ENCODE measurements around the gene ARPC1B.
"Not testable (repeated sequence)": the region's sequence is repeated elsewhere in the genome, so short reads cannot be mapped to it uniquely, and the experiment has no call there.

ARPC1B gene

GRCh38 chr7:99418260-99418659 is 43.7 kb downstream of the ARPC1B start:
- DNase-seq = no peak

- DNase-seq = no peak
Observed at GRCh38 chr7:99419323-99420021, 44.9 kb downstream of the ARPC1B start.

DNA sequence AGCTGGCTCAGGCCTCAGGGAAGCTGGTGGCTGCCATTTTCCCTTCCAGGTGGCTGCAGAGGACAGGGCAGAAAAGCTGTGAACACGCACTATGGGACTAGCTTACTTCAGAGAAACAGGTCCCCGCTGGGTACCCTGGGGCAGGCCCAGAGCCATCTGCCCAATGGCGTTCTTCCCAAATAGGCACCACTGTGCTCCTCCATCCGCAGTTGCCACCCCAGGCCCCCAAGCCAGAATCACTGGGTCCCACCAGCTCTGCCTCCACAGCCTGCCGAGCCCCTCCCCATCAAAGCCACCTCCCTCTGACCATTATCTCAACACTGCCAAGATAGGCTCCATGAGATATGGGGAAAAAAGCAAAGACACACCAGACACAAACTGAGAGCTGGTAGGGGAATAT is 45.7 kb downstream of the ARPC1B start:
- DNase-seq = no peak

- no peak for DNase-seq
Observed at GRCh38 chr7:99420986-99421385, 46.5 kb downstream of the ARPC1B start.

DNA sequence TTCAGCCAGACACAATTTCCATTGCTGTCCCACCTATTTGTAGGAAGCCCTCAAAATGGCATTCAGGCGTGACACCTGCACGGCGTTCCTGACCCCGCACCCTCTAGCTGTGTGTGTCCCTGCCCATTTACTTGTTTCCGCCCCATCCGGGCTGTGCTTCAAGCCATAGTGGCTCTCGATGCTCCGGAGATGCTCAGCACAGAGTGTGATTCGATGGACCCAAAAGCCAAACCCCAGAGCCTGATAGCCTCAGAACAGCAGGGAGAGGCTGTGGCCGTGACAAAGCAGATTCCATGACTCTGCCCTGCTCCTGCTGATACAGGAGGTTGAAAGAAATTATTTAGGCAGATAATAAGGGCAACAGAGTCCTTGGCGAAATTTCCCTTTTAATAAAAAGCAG is 47.7 kb downstream of the ARPC1B start:
- no peak for DNase-seq

DNA sequence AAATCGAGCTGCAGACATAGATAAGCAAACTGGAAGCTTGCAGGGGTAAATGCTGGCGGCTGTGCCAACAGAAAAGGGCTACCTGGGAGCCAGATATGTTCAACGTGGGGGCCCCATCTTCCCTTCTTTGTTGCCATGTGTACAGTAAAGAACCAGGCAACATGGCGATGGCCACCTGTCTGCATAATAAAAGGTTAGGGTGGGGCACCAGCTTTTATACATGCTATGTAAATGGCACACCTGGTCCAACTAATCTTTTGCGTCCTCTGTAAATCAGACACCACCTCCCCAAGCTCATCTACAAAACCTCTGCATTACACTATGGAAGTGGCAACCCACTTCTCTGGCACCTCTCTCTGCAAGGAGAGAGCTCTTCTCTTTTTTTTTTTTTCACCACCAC is 48.1 kb downstream of the ARPC1B start:
- no peak for DNase-seq

GRCh38 chr7:99424932-99425730 is 50.6 kb downstream of the ARPC1B start:
- DNase-seq = no peak

GRCh38 chr7:99428972-99429566 is 54.5 kb downstream of the ARPC1B start:
- no peak for DNase-seq

DNA sequence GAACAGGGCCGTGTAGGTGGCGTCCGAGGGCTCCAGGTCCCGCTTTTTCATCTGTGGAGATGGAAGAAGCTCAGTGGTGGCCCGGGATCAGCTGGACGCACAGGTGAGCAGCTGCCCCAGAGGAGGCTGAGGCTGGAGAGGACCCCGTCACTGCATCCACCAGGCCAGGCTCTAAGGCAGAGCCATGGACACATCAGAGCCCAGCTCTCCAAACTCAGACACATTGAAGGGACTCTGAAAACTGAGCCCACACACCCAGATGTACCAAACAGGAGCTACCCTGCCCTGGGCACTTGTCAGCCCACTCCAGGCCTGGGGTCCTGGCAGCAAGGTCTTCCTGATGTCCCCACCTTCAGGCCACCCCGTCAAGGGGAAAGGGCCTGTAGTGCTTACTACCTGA is 55.2 kb downstream of the ARPC1B start:
- DNase-seq = no peak

DNA sequence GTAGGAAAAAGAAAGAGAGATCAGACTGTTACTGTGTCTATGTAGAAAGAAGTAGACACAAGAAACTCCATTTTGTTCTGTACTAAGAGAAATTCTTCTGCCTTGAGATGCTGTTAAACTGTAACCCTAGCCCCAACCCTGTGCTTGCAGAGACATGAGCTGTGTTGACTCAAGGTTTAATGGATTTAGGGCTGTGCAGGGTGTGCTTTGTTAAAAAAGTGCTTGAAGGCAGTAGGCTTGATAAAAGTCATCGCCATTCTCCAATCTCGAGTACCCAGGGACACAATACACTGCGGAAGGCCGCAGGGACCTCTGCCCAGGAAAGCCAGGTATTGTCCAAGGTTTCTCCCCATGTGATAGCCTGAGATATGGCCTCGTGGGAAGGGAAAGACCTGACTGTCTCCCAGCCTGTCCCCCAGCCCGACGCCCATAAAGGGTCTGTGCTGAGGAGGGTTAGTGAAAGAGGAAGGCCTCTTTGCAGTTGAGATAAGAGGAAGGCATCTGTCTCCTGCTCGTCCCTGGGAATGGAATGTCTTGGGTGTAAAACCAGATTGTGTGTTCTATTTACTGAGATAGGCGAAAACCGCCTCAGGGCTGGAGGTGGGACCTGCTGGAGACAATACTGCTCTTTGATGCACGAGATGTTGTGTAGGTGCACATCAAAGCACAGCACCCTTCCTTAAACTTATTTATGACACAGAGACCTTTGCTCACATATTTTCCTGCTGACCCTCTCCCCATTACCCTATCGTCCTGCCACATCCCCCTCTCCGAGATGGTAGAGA is 57.4 kb downstream of the ARPC1B start:
- DNase-seq = not testable (repeated sequence)

DNA sequence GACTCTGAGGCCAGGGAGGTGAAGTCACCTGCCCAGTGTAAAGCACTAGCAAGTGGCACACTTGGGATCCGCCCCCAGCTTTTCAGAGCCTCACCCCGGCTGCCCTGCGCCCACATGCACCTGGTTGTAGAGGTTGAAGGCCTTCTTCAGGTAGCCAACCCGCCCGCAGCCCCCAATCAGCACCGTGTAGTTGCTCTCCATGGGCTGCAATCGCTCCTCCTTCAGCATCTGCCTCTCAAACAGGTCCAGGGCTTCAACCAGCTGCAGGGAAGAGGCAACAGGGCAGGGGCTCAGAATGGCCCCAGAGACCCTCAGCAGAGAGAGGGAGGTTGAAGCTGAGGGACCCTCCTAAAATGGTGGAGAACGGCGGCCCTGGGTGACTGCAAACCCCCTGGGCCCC is 58.6 kb downstream of the ARPC1B start:
- no peak for DNase-seq

DNA sequence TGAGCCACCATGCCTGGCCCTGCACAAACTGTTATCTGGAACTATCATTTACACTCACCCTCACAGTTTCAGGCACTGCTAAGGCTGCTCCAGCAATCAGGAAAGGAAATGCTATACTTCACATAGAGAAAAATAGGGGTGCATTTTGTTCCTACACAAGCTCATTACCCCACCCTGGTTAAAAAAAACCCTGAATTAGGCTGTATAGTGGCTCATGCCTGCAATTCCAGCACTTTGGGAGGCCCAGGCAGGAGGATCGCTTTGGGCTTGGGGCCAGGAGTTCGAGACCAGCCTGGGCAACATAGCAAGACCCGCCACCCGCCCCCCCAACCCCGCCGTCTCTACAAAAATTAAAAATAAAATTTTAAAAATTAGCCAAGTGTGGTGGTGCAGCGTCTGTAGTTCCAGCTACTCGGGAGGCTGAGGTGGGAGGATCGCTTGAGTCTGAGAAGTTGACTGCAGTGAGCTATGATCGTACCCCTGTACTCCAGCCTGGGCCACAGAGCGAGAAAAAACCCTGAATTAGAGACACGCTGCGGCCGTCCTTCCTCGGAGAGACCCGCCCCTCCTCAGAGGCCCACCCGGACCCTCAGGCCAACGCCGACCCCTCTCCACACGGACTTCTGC is 63.5 kb downstream of the ARPC1B start:
- no peak for DNase-seq

GRCh38 chr7:99438573-99439480 is 64.3 kb downstream of the ARPC1B start, which contains the start of the genes CPSF4 and PTCD1:
Gene CPSF4, plus strand, starts transcription at chr7:99438943. Its CDS starts 140 bp downstream, at chr7:99439083.
Gene PTCD1, minus strand, starts transcription at chr7:99438798. Its CDS starts 3,556 bp downstream, at chr7:99435242.
- DNase-seq = peak; percentile 49

DNA sequence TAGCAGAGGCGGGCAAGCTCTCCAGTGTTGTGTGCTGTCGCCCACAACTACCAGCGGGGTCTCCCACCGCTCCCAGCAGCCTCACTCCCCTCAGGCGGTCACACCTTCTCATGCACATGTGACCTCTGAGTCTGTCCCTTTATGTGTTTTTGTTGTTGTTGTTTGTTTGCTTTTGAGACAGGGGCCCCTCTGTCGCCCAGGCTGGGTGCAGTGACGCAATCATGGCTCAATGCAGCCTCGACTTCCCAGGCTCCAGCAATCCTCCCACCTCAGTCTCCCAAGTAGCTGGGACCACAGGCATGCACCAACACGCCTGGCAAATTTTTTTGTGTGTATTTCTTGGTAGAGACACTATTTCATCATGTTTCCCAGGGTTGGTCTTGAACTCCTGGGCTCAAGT is 65.7 kb downstream of the ARPC1B start:
- no peak for DNase-seq

Measured in NCI-H1436 treated with DMSO at 0.1 percent for 48 hours (cell line).